IPS DF 6.9 (cell line): ENCODE results near the gene PIGT.
"Not testable (repeated sequence)": the region's sequence is repeated elsewhere in the genome, so short reads cannot be mapped to it uniquely, and the experiment has no call there.

Source experiments
- DNase-seq: peaks from one replicate; pipeline ENCODE4 v3.0.0-alpha.2; 2013; ENCODE audit warnings: low read depth, low spot score
- H3K27ac ChIP-seq: one replicate; pipeline ENCODE4 v1.5.1; 2013; ENCODE audit warnings: low read length, control low read depth
- H3K27me3 ChIP-seq: 2 replicates; pipeline ENCODE4 v1.6.1; 2013; ENCODE audit warnings: mild to moderate bottlenecking, low read length; ENCODE audit not compliant: control insufficient read depth, insufficient read depth
- H3K36me3 ChIP-seq: 2 replicates; pipeline ENCODE4 v1.6.1; 2013; ENCODE audit warnings: low read length; ENCODE audit not compliant: control insufficient read depth, insufficient read depth
- H3K4me1 ChIP-seq: 2 replicates; pipeline ENCODE4 v1.6.1; 2013; ENCODE audit warnings: low read length; ENCODE audit not compliant: control insufficient read depth, insufficient read depth
- H3K4me3 ChIP-seq: 2 replicates; pipeline ENCODE4 v1.5.1; 2013; ENCODE audit warnings: mild to moderate bottlenecking, low read length
- H3K9me3 ChIP-seq: 2 replicates; pipeline ENCODE4 v1.6.1; 2013; ENCODE audit warnings: low read length, inconsistent platforms; ENCODE audit not compliant: control insufficient read depth, insufficient read depth
- WGBS: extraction: QIAGEN DNeasy Blood & Tissue Kit; methylation state at CpG from one replicate; pipeline ENCODE4 v1.1.7; 2013; ENCODE audit warnings: mixed read lengths, missing lambda C conversion rate; ENCODE audit not compliant: insufficient read length, insufficient coverage; 5-methylcytosine and 5-hydroxymethylcytosine counted together

The PIGT gene

GRCh38 chr20:45463709-45464108, 47.8 kb downstream of the PIGT start:
- H3K27me3 ChIP-seq = no peaks in the 10 kb centered on the region
- H3K27ac ChIP-seq = no peak overlapping the region
- WGBS = no CpG with 5 or more reads among the region's 4 CpGs
- H3K9me3 ChIP-seq = no peaks in the 10 kb centered on the region
- H3K4me3 ChIP-seq = no peak overlapping the region
- DNase-seq = no peak
- H3K36me3 ChIP-seq = no peaks in the 10 kb centered on the region
- peaks cover 2% of the 10 kb centered on the region; the same call in 1 of the 2 replicates for H3K4me1 ChIP-seq

- H3K4me1 ChIP-seq = peaks cover 5% of the 10 kb centered on the region
- no peaks in the 10 kb centered on the region for H3K9me3 ChIP-seq
- no CpG with 5 or more reads among the region's 1 CpG for WGBS
- H3K27ac ChIP-seq = no peak overlapping the region
- no peaks in the 10 kb centered on the region for H3K36me3 ChIP-seq
- no peak overlapping the region for H3K4me3 ChIP-seq
- no peak for DNase-seq
- no peaks in the 10 kb centered on the region for H3K27me3 ChIP-seq
Observed at GRCh38 chr20:45465491-45466266, 49.7 kb downstream of the PIGT start.

DNA sequence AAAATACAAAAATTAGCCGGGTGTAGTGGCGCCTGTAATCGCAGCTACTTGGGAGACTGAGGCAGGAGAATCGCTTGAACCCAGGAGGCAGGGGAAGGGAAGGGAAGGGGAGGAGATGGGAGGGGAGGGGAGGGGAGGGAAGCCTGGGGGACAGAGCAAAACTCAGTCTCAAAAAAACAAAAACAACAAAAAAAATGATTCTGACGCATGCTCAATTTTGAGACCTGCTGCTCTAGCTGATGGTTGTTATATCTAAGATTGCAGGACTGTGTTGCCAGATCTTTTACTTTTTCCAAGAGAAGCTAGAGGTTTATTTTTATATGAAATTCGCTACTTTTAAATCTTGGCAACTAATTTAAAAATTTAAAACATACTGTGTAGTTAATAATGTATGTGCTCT, 51.2 kb downstream of the PIGT start:
- Histone ChIP-seq H3K4me3 (no peak overlapping the region), H3K36me3 (no peaks in the 10 kb centered on the region), H3K9me3 (no peaks in the 10 kb centered on the region), H3K4me1 (peaks cover 5% of the 10 kb centered on the region), H3K27ac (no peak overlapping the region), H3K27me3 (no peaks in the 10 kb centered on the region)
- DNase-seq = no peak
- no CpG with 5 or more reads among the region's 6 CpGs for whole genome bisulfite sequencing

- Histone ChIP-seq H3K4me1 (peaks cover 5% of the 10 kb centered on the region), H3K4me3 (no peak overlapping the region), H3K9me3 (no peaks in the 10 kb centered on the region), H3K27ac (no peak overlapping the region), H3K27me3 (no peaks in the 10 kb centered on the region), H3K36me3 (no peaks in the 10 kb centered on the region)
- no CpG with 5 or more reads among the region's 3 CpGs for WGBS
- no peak for DNase-seq
Observed at GRCh38 chr20:45467861-45468260, 51.9 kb downstream of the PIGT start.

- no peak for DNase-seq
- no CpG with 5 or more reads among the region's 54 CpGs for WGBS
- no peak within 1 kb of the TSS for H3K27ac ChIP-seq
- peak within 1 kb of the TSS; percentile 59 for H3K4me3 ChIP-seq
- H3K9me3 ChIP-seq = no peaks in the 10 kb centered on the region
- peaks cover 5% of the 10 kb centered on the region for H3K4me1 ChIP-seq
- no peaks in the 10 kb centered on the region for H3K27me3 ChIP-seq
- no peaks in the 10 kb centered on the region for H3K36me3 ChIP-seq
Observed at GRCh38 chr20:45469336-45470261, 53.7 kb downstream of the PIGT start, which contains the start of gene WFDC2. Gene WFDC2 (plus strand): TSS chr20:45469753. CDS start chr20:45469782, 29 bp downstream.

DNA sequence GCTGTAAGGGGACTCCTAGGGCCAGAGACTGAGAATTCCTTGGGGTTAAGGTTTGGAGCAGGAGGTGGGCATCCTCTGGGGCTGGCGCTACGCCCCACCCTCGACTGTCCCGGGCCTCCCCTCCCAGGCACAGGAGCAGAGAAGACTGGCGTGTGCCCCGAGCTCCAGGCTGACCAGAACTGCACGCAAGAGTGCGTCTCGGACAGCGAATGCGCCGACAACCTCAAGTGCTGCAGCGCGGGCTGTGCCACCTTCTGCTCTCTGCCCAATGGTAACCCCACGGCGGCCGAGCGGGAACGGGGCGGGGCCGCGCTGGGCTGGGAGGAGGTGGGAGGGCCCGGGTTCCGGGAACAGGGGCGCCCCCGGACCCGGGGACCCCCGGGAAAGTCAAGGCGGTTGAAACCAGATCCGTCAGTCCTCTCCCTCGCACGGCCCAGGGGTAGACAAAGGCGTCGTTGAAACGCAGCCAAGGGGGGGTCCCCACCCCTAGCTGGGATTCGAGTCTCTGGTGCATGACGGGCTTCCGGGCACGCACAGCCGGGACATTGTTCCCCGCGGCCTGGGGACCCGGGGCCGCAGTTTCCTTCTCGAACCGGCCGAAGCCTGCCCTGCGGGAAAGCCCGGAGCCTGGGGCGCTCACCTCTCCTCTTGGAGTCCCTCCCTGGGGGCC, 54.5 kb downstream of the PIGT start:
- WGBS = no CpG with 5 or more reads among the region's 50 CpGs
- no peaks in the 10 kb centered on the region for H3K9me3 ChIP-seq

GRCh38 chr20:45470937-45471336, 55.0 kb downstream of the PIGT start:
- peak overlapping the region; percentile 59; the same call in 1 of the 2 replicates for H3K4me3 ChIP-seq
- no CpG with 5 or more reads among the region's 10 CpGs for WGBS
- no peaks in the 10 kb centered on the region for H3K27me3 ChIP-seq
- DNase-seq = no peak
- no peaks in the 10 kb centered on the region for H3K36me3 ChIP-seq
- peaks cover 5% of the 10 kb centered on the region for H3K4me1 ChIP-seq
- no peaks in the 10 kb centered on the region for H3K9me3 ChIP-seq
- H3K27ac ChIP-seq = no peak overlapping the region

More for the DNA sequence above, 54.5 kb downstream of the PIGT start:
- no peak overlapping the region for H3K27ac ChIP-seq
- no peak for DNase-seq
- H3K4me1 ChIP-seq = peaks cover 5% of the 10 kb centered on the region
- H3K27me3 ChIP-seq = no peaks in the 10 kb centered on the region
- H3K36me3 ChIP-seq = no peaks in the 10 kb centered on the region
- peak overlapping the region; percentile 59; the same call in 1 of the 2 replicates for H3K4me3 ChIP-seq

DNA sequence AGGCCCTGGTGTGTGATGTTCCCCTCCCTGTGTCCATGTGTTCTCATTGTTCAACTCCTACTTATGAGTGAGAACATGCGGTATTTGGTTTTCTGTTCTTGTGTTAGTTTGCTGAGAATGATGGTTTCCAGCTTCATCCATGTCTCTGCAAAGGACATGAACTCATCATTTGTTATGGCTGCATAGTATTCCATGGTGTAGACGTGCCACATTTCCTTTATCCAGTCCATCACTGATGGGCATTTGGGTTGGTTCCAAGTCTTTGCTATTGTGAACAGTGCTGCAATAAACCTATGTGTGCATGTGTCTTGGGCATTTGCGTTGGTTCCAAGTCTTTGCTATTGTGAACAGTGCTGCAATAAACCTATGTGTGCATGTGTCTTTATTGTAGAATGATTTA, 56.3 kb downstream of the PIGT start:
- not testable (repeated sequence) for H3K36me3 ChIP-seq, H3K4me3 ChIP-seq, DNase-seq, H3K9me3 ChIP-seq, H3K4me1 ChIP-seq, H3K27ac ChIP-seq, H3K27me3 ChIP-seq
- no CpG with 5 or more reads among the region's 3 CpGs for WGBS
